ENCODE data around the gene ZNF672. TPM values are rescaled to one million over a fixed set of nuclear protein-coding genes. Genes with fewer than 3 reads are reported as not detected.

ZNF672 gene
- total and polyA plus RNA-seq, 4 donors = 6.4 to 28.0 (median 20.1) TPM

DNA sequence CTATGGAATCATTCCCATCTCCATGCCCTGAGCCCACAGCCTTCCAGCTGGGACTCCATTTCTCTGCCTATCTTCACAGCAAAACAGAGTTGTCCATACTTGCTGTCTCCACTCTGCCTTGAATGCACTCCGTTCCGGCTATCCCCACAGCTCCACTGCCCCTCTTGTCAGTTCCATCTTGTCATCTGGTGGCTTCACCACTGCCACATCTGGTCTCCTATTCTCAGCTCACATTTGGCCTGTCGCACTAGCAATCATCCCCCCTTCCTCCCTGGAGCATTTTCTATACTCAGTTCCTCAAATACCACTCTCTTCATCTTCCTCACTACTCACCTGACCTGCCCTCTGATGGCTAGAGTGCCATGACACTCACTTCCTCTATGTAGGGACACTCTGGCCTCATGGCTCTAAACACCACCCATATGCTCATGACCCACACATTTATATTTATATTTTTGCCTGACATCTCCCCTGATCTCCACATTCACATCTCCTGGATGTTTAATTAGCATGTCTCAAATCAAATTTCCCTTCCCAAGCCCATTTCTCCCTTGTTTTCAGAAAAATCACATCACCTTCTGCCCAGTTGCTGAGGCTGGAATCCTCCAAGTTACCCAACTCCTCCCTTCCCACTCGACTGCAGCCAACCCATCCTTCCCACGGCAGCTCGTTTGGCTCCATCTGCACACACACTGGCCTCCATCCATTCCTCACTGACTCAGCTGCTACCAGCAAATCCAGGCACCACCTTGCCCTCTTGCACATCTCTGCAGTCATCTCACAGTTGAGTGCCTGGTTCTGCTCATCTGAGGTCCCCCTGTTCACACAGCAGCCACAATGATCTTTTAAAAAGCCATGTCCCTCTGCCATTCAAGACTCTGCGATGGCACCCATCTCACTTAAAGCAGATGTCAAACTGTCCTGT is 14.7 kb downstream of the ZNF672 start:
- no peak overlapping the region for H3K4me3 ChIP-seq (ENCODE audit: low read depth in 1 of 3, low read length in 3 of 3)
- H3K36me3 ChIP-seq (ENCODE audit: control insufficient read depth in 4 of 4, insufficient read depth in 3 of 4, low read depth in 1 of 4, low read length in 3 of 4) = peaks cover 2 to 30% (median 14%) of the 10 kb centered on the region in 4 donors
- WGBS = 92% methylated on average over 7 of the region's 7 CpGs
- no peak overlapping the region for H3K9ac ChIP-seq (ENCODE audit: low read depth in 1 of 2, low read length in 2 of 2)
- H3K27ac ChIP-seq (ENCODE audit: low read depth in 1 of 2, low read length in 2 of 2) = no peak overlapping the region
- DNase-seq (ENCODE audit: low spot score) = no peak
- no peaks in the 10 kb centered on the region for H3K9me3 ChIP-seq (ENCODE audit: control insufficient read depth in 4 of 4, low read length in 3 of 4)
- no peaks in the 10 kb centered on the region for H3K27me3 ChIP-seq (ENCODE audit: control insufficient read depth in 4 of 4, insufficient read depth in 4 of 4, low read length in 3 of 4)
- TF ChIP-seq FOXA2 (IDR thresholded peaks at IDR 0.05) = no peak
- no peak for TF ChIP-seq ATF3 (IDR thresholded peaks at IDR 0.05)
- no peak for TF ChIP-seq RXRA (IDR thresholded peaks at IDR 0.05)
- no peak for TF ChIP-seq FOXA1 (IDR thresholded peaks at IDR 0.05)
- TF ChIP-seq GABPA (IDR thresholded peaks at IDR 0.05 in 1 of 2, conservative IDR thresholded peaks at IDR 0.05 in 1 of 2) = no peak
- no peak for TF ChIP-seq RAD21 (IDR thresholded peaks at IDR 0.05)
- TF ChIP-seq, protein P1, sequence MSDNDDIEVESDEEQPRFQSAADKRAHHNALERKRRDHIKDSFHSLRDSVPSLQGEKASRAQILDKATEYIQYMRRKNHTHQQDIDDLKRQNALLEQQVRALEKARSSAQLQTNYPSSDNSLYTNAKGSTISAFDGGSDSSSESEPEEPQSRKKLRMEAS (IDR thresholded peaks at IDR 0.05) = no peak
- TF ChIP-seq YY1 (IDR thresholded peaks at IDR 0.05) = no peak
- no peak for TF ChIP-seq SP1 (IDR thresholded peaks at IDR 0.05)
- no peak for TF ChIP-seq HNF4G (IDR thresholded peaks at IDR 0.05)
- TF ChIP-seq EGR1 (IDR thresholded peaks at IDR 0.05; ENCODE audit: low read depth in 2 of 2) = no peak
- TF ChIP-seq, protein P2, sequence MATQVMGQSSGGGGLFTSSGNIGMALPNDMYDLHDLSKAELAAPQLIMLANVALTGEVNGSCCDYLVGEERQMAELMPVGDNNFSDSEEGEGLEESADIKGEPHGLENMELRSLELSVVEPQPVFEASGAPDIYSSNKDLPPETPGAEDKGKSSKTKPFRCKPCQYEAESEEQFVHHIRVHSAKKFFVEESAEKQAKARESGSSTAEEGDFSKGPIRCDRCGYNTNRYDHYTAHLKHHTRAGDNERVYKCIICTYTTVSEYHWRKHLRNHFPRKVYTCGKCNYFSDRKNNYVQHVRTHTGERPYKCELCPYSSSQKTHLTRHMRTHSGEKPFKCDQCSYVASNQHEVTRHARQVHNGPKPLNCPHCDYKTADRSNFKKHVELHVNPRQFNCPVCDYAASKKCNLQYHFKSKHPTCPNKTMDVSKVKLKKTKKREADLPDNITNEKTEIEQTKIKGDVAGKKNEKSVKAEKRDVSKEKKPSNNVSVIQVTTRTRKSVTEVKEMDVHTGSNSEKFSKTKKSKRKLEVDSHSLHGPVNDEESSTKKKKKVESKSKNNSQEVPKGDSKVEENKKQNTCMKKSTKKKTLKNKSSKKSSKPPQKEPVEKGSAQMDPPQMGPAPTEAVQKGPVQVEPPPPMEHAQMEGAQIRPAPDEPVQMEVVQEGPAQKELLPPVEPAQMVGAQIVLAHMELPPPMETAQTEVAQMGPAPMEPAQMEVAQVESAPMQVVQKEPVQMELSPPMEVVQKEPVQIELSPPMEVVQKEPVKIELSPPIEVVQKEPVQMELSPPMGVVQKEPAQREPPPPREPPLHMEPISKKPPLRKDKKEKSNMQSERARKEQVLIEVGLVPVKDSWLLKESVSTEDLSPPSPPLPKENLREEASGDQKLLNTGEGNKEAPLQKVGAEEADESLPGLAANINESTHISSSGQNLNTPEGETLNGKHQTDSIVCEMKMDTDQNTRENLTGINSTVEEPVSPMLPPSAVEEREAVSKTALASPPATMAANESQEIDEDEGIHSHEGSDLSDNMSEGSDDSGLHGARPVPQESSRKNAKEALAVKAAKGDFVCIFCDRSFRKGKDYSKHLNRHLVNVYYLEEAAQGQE (IDR thresholded peaks at IDR 0.05) = no peak
- peaks cover 2 to 5% (median 3%) of the 10 kb centered on the region in 4 donors for H3K4me1 ChIP-seq (ENCODE audit: control insufficient read depth in 4 of 4, insufficient read depth in 4 of 4, low read length in 3 of 4)

- no peaks in the 10 kb centered on the region for H3K9me3 ChIP-seq (ENCODE audit: control insufficient read depth in 4 of 4, low read length in 3 of 4)
- H3K9ac ChIP-seq (ENCODE audit: low read depth in 1 of 2, low read length in 2 of 2) = no peak overlapping the region
- no peaks in the 10 kb centered on the region for H3K27me3 ChIP-seq (ENCODE audit: control insufficient read depth in 4 of 4, insufficient read depth in 4 of 4, low read length in 3 of 4)
- H3K27ac ChIP-seq (ENCODE audit: low read depth in 1 of 2, low read length in 2 of 2) = no peak overlapping the region
- no peak overlapping the region for H3K4me3 ChIP-seq (ENCODE audit: low read depth in 1 of 3, low read length in 3 of 3)
- no peak for DNase-seq (ENCODE audit: low spot score)
- peaks cover 4 to 12% (median 7%) of the 10 kb centered on the region in 4 donors for H3K4me1 ChIP-seq (ENCODE audit: control insufficient read depth in 4 of 4, insufficient read depth in 4 of 4, low read length in 3 of 4)
- peaks cover 0 to 19% (median 7%) of the 10 kb centered on the region in 4 donors for H3K36me3 ChIP-seq (ENCODE audit: control insufficient read depth in 4 of 4, insufficient read depth in 3 of 4, low read depth in 1 of 4, low read length in 3 of 4)
- WGBS = 82% methylated on average over 8 of the region's 8 CpGs
- no peak for TF ChIP-seq YY1 (IDR thresholded peaks at IDR 0.05)
- TF ChIP-seq JUND (IDR thresholded peaks at IDR 0.05) = no peak
- TF ChIP-seq, protein P1 (IDR thresholded peaks at IDR 0.05) = no peak
- TF ChIP-seq RXRA (IDR thresholded peaks at IDR 0.05) = no peak
- TF ChIP-seq, protein P3, sequence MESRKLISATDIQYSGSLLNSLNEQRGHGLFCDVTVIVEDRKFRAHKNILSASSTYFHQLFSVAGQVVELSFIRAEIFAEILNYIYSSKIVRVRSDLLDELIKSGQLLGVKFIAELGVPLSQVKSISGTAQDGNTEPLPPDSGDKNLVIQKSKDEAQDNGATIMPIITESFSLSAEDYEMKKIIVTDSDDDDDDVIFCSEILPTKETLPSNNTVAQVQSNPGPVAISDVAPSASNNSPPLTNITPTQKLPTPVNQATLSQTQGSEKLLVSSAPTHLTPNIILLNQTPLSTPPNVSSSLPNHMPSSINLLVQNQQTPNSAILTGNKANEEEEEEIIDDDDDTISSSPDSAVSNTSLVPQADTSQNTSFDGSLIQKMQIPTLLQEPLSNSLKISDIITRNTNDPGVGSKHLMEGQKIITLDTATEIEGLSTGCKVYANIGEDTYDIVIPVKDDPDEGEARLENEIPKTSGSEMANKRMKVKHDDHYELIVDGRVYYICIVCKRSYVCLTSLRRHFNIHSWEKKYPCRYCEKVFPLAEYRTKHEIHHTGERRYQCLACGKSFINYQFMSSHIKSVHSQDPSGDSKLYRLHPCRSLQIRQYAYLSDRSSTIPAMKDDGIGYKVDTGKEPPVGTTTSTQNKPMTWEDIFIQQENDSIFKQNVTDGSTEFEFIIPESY (IDR thresholded peaks at IDR 0.05) = no peak
- no peak for TF ChIP-seq TAF1 (conservative IDR thresholded peaks at IDR 0.05)
- TF ChIP-seq GABPA (IDR thresholded peaks at IDR 0.05 in 1 of 2, conservative IDR thresholded peaks at IDR 0.05 in 1 of 2) = no peak
- no peak for TF ChIP-seq HNF4A (conservative IDR thresholded peaks at IDR 0.05)
- TF ChIP-seq ATF3 (IDR thresholded peaks at IDR 0.05) = no peak
- no peak for TF ChIP-seq HNF4G (IDR thresholded peaks at IDR 0.05)
- TF ChIP-seq, protein P2 (IDR thresholded peaks at IDR 0.05) = no peak
- no peak for TF ChIP-seq SP1 (IDR thresholded peaks at IDR 0.05)
- TF ChIP-seq FOXA2 (IDR thresholded peaks at IDR 0.05) = no peak
- no peak for TF ChIP-seq RAD21 (IDR thresholded peaks at IDR 0.05)
- TF ChIP-seq NR2F2 (IDR thresholded peaks at IDR 0.05) = no peak
- no peak for TF ChIP-seq FOXA1 (IDR thresholded peaks at IDR 0.05)
- TF ChIP-seq EGR1 (IDR thresholded peaks at IDR 0.05; ENCODE audit: low read depth in 2 of 2) = no peak
Measured at GRCh38 chr1:248853663-248854375, 15.8 kb downstream of the ZNF672 start.

Data from liver (tissue), 9 donors.